ENCODE results near the gene MPZL2.

The MPZL2 gene

DNA sequence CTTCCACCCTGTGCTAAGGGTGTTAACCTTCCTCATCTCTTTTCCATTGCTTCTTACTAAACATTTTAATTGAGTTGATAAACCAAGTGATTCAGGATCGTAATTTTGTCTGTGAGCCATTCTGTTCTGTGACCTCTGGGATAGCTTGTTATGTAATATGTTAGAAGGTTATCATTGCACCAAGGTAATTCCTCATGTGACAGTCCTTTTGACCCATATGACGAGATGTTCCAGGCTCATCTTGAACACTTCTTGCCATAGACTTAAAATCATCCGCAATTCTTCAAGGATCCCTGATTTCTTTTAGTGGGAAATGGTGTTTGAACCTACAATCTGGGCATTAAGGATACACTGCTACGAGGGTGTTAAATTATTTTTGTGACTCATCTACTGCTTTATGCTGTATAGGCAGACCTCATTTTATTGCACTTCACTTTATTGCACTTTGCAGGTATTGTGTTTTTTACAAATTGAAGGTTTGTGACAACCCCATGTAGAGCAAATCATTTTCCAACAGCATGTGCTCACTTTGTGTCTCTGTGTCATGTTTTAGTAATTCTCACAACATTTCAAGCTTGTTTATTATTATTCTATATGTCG is 19.0 kb upstream of the MPZL2 start:
- DNase-seq: no peak

DNA sequence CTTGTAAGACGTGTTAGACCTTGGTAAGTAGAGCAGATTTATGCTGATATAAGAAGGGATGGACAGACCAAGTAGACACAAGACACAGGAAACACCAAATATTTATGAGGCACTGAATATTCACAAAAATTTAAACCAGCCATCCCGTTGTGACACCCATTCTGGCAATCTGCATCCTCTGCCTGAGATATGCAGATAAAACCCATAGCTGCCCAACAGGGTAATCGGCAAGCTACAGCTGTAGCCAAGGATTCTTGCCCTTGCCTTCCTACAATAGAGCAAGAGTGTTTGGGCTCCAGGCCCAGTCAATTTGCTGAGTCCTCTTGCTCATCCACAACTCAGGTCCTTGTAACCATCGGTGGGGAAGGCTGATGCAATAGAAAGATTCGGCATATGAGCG is 18.5 kb upstream of the MPZL2 start:
- no peak for DNase-seq

DNA sequence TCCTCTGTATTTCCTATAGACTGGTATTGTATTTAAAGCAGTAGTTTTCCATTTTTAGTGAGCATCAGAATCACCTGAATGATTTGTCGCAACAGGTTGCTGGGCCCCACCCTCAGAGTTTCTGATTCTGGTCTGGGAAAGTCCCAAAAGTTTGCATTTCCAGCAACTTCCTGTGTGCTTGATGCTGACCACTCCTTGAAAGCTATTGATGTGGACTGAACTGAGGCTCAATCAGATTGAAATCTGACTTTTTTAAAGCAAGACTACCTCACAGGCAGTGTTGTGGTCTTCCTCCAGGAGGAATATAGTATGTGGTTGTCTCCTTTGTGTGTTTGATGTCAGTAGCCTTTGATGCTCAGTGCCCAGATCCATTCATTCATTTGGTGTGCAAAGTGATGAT is 17.2 kb upstream of the MPZL2 start:
- no peak for DNase-seq

DNA sequence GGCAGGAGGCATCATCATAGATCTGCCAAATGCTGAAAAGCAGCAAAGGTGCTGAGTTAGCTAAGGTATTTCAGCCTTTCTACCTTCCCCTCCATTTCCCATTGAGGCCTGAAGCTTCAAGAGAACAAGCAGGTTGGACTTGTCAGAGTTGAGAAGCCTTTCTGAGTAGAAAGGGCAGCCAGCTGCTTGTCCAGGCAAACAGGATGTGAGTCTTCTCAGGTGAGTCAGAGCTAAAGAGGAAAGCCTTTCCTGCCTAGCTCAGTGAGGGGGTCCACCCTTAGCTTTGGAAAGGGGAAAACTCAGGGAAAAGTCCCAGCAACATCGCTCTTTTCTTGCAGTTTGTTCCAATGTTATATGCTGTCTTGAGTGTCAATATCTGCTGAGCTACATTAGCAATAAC is 13.2 kb upstream of the MPZL2 start:
- no peak for DNase-seq

DNA sequence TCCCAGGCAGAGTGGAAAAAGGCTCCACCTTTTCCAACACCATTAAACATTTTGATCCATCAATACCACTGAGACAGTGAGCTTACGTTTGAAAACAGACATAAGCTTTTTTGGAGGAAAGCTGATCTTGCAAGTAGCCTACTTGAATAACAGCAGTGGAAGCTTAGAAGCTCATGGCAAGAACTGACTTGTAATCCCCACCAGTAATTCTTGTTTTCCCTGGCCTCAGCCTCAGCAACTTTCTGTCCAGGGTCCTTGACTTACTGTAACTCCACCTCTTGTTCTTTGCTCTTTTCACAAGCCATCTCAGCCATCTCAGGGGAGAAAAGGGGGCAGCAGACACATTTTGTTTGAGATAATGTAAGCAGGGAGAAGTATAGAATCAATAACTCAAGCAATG is 12.3 kb upstream of the MPZL2 start:
- DNase-seq: no peak

DNA sequence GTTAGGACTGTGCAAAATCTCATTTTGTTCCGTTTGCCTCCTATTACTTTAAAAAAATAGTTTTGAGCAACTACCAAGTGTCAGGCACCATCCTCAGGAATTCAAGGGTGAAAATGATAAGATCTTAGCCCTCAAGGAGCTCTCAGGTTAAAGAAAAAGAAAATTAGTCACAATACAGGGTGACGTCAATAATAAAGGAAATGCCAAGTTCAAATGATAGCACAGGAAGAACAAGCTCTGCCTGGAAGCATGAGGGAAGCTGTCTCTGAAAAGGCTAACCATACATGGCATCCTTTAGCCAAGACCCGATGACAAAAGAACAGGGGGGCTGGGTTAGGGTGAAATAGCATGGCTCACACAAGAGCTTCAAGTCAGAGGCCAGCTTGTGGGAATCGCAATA is 11.1 kb upstream of the MPZL2 start:
- DNase-seq: no peak

DNA sequence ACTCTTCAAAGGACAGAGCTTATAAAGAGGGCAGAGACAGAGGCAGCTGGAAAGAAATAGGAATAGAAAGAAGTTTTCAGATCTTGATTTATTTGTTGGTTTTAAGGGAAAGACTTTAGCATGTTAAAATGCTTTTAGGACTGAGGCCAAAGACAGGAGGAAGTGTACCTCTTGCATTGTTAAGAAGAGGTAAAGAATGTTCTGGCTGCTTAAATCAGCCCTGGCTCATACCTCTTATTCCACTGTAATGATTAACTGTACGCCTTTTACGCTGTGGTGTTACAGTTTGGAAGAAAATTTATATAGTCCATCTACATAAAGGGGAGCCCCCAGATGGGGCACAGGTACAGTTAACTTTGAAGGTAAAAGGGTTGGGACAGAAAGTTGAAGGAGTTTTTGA is 10.1 kb upstream of the MPZL2 start:
- DNase-seq: no peak

DNA sequence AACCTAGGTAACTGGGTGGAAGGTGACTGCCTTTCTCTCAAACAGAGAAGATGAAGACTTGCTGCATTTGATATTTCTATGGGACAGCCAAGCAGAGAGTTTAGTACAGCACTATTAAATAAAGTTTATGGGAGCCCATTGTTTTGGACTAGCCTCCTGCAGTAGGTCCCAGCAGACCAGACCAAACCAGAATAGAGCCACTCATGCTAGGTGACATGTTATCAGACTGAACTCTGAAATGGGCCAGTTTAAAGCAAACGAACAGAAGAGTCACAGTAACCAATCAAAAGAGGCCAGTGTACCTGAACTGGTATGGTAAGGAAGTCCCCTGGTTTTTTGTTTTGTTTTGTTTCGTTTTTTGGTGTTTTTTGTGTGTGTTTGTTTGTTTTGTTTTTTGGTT is 7.9 kb upstream of the MPZL2 start:
- no peak for DNase-seq

DNA sequence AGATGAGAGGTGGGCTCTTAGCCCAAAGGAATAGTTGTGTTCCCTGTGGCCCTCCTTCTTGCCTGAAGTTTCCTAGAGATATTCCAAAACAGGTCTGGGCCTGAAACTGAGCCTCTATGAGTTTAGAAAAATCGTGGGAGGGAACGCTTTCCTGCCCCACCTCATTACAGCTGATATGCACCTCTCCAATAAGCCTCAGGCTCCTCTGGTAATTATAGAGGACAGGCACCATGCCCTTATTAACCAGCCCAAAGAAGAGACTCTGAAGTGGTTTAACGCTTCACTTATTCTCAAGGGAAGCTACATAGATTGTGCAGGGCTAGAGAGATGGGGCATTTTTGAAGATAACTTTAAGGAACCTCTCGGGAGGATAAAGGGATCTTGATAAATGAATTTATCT is 3.4 kb upstream of the MPZL2 start:
- DNase-seq: no peak

DNA sequence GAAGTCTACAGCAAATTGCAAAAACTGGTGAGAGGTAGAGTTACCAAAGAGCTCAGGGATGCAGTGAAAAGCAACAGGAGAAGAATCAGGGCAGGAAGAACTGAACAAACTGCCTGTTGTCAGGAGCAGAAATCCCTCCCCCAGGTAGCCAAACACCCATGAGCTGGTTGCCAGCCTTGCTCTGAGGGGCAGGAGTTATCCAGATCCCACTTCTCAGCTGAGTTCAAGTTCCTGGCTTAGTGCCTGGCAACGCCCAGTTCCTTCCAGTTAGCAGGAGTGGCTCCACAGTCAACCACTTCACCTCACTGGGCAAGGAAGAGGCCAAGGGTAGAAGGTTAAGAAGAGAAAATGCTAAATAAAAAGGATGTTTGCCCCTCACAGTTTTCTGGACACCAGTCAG is 1.9 kb upstream of the MPZL2 start:
- no peak for DNase-seq

DNA sequence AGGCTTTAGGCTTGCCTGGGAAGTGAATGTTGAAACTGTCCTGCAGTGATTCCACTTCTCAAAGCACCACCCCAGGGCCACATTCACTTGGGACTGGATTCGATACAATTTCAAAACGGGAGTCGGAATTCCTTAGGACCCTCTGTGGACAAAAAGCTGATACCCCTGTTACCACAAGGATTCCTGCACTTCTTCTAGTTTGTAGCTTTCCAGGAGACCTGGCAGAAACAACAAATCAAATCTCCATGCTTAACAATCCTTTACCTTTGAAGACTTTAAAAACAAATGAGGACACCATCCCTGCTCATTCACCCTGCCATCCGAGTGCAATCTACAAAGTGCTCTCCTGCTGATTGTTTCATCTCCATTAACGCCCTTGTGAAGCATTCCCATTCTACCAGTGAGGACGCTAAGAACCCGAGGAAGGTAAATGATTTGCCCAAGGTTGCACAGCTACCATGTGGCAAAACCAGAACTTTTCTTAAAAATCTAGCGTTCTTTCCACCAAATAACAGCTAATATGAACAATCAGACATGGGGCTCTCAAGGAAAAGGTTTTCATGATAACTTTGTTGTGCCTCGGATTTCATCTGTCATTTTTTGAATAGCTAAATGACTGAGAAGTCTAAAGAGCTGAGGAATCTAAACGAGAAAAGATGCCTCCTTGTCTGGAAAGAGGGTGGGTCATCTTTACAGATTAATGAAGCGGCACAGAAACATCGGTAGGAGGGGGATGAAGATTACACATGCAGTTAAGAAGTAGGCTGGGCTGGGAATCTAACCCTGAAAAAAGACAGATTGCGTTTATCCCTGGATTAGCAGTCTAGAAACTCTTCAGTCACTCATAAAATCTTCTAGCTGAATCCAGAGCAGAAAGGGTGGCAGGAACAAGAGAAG is 720 bp upstream of the MPZL2 start:
- DNase-seq: no peak

DNA sequence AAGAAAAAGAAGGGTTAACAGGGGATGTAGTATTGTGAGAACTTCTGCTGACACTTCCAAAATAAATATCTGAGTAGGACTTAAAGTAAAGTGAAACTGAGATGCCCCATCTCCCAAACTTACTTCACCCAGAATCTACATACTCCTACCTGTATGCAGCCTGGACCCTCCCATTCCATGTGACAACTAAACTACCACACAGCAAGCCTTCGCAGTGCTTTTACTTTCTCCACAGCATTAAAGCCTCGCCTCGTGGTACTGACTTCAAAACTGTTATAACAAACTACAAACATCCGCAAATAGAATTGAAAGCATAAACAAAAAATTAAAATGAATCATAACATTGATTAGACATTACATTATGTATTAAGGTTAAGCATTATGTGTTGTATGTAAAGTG is 985 bp downstream of the MPZL2 start:
- DNase-seq: no peak

DNA sequence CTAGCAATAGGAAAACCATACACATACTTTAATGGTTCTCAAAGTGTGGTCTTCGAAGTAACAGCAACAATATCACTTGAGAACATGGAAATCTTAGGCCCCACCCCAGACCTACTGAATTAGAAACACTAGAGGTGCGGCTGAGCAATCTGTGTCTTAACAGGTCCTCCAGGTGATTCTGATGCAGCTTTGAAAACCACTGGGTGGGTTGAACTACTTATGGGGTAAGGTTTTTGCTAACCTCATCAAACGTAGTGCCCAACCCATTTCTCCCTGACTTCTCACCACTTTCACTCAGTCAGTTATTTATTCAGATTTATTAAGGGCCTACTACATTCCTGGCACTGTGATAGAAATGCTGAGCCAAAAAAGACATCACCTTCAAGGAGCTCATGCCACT is 3.7 kb downstream of the MPZL2 start:
- no peak for DNase-seq

DNA sequence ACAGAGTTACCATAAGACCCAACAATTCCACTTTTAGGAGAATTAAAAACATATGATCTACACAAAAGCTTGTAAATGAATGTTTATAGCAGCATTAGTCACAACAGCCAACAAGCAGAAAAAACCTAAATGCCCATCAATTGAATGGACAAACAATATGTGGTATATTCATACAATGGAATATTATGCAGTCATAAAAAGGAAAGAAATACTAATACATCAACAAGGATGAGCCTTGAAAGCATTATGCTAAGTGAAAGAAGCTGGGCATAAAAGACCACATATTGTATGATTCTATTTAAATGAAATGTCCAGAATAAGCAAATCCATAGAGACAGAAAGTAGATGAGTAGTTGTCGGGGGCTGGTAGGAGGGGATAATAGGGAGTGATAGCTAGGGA is 5.0 kb downstream of the MPZL2 start:
- DNase-seq: no peak

DNA sequence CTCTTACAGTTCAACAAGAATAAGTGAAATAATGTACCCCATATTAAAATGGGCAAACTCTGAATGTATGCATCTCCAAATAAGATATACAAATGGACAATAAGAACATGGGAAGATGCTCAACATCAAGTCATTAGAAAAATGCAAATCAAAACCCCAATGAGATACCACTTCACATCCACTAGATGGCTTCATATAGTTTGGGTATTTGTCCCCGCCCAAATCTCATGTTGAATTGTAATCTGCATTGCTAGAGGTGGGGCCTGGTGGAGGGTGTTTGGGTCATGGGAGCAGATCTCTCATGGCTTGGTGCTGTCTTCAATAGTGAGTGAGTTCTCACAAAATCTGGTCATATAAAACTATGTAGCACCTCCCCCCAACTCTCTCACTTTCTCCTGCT is 5.7 kb downstream of the MPZL2 start:
- no peak for DNase-seq

DNA sequence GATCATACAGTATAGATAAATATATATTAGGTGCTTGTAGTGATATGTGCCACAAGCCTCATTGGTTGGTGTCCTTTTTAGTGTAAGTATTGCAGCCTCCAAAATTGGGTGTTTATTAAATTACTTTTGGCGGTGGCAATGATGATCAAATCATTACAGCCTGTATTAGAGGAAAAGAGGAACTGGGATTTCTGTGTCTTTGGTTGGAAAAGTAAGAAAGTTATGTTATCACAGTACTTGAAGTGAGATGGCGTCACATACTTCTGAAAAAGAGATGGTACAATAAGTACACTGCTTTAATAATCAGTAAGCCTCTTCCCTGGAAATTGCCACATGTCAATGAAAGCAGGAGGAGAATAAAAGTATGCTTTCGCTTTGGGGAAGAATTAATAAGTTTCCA is 11.4 kb downstream of the MPZL2 start:
- no peak for DNase-seq

DNA sequence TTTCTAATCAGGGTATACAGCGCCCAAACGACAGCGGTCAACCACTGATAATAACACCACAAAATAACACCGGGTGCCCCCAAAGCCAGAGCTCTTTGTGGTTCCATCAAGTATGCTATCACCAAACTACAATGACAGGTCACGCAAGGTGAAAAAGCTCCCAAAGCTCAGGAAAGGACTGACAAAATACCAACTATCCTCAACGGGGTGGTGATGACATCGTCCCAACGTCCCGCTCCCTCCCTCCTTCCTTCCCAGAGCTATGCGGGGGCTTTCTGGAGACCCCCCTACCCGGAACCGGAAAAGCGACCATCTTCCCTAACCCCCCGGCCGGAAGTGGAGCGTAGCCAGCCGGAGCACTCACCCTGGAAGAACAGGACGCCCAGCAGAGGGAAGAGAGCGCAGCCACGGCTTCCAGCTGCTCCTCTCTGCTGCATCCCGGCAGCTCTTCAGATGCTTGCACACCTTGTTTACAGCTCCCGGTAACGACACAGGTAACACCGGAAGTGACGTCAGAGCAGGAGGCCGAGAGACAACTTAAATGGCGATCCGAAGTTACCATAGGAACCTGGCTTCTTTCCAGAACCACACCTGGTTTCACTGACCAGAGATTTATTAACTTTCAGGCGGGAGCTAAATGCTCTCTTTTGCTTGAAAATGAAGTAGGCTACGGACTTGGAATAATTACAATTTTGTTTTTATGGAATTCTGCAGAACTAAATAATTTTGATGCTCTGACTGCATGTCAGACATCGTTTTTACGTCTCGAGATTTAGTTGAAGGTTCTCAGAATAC is 12.0 kb downstream of the MPZL2 start, which contains the start of gene MPZL3:
MPZL3 (minus strand) TSS at position 508 of the 795 bp plus-strand sequence; CDS start at position 437, 71 bp downstream.
- DNase-seq: no peak

DNA sequence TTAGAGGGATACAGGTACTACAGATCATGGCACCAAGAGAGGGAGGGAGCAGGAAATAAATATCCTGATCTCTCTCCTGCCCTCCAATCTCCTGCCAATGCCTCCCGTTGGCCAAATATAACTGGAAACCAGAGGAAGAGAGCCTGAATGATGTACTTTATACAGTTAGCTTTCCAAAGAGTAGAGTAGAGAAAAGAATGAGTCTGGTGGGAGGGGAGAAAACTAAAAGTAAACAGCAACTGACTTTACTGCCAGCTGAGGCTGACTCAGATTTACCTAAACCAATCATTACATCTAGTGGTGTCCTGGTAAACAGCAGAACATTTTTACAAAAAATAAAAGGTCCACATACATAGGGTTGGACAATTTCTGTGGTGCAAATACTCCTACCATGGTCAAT is 17.1 kb downstream of the MPZL2 start:
- DNase-seq: no peak

DNA sequence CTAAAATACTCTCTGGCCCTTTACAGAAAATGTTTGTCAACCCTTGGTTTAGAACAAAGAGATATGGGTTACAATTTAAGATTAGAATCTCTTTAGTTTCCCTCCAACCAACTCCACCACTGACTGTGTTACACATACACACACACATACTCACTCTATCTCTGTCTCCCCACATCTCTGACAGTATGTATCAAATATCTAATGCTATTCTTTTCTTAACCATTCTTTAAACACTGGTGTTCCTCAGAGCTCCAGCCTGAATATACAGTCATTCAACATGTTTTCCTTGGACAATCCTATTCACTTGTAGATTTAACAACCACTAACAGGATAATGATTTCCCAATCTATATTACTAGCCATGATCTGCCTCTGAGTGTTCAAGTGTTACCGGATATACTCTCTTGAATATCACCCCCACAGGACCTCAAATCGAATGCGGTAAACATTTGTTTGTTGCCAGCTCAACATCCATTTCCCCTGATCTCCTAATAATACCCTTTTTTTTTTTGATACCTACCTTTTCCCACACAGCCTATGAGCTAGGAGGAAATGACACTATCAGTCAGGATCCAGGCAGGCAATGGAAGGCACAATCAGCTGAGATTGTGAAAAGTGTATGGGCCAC is 18.0 kb downstream of the MPZL2 start:
- no peak for DNase-seq

DNA sequence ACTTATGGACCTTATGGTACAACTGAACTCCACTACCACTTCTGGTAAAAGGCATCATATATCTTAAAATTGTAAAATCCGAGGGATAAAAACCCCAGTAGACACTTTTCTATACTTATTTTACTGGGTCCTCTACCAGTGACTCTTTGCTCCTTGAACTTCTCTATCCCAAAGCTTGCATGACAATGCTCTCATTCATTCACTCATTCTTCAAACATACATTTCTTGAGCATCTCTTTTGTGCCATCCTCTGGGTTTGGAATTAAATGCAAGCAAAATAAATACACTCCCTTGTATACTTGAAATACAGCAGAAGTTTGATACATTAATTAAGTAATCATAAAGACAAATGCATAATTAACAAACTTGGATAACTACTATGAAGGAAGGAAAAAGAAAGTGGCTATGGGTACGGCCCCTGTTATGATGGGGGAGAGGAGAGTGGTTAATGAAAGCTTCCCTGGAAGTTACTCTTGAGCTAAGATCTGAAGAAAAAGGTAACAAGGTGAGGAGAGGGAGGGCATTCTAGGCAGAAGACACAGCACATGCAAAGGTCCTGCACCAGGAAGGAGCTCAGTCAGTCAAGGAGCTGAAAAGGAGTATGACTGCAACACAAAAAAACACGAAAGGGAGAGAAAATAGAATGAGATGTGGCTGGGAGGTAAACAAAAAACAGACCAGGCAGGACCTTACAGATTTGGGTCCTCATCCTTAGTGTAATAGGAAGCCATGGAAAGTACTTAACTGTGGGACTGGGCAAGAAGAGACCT is 19.9 kb downstream of the MPZL2 start:
- no peak for DNase-seq

DNA sequence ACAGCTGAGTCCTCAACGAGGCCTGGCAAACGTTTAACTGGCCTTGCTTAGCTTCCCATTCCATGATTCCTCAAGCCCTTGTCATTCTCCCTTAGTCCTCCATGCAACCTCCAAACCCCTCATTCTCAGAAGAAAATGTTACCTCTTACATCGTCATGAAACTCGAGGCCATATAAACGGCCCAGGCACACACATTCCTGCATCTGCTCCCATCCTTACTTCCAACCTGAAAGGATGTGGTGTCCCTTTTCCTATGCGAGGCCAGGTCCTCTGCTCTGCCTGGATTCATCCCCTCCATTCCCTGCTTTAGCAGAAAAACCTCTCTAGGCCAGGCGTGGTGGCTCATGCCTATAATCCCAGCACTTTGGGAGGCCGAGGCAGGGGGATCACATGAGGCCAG is 20.9 kb downstream of the MPZL2 start:
- DNase-seq: no peak

DNA sequence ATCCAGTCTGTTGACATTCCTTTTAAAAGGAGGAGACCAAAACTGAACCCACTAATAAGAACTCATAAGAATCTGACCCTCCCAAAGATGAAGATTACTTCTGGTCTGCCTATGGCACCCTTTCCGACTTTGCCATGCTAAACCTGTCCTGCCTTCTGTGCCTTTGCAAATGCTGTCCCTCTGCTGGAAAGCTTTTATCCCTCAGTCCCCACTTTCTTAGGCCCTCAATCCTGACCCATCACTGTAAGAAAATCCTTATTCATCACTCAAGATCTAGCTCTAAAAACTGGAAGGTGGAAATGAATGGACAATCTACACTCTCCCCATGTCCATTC is 22.4 kb downstream of the MPZL2 start:
- no peak for DNase-seq

Data from cortex of kidney (tissue), 1 donor.